ENCODE measurements around the gene CEACAM18.
"Not testable (repeated sequence)": the region's sequence is repeated elsewhere in the genome, so short reads cannot be mapped to it uniquely, and the experiment has no call there.

The CEACAM18 gene

DNA sequence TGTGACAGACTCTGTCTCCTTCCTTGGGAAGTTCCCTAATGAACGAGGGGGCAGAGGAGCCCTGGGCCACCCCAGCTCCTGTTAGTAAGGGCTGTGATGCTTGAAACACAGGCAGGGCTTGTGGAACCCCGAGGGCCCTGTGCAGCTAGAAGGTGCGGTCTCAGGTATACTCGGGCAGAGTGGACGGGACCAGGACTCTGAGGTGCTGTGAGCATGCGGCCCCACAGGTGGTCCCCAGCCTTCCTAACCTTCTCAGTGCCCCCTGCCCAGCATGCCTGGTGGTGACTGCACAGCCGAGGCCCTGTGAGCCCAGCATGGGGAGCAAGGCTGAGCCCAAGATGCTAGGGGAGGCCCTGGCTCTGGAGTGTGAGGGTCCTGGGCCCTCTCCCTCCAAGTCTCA lies 16.1 kb upstream of the CEACAM18 start:
- no peak for DNase-seq

GRCh38 chr19:51462681-51463080 lies 15.7 kb upstream of the CEACAM18 start:
- no peak for DNase-seq

DNA sequence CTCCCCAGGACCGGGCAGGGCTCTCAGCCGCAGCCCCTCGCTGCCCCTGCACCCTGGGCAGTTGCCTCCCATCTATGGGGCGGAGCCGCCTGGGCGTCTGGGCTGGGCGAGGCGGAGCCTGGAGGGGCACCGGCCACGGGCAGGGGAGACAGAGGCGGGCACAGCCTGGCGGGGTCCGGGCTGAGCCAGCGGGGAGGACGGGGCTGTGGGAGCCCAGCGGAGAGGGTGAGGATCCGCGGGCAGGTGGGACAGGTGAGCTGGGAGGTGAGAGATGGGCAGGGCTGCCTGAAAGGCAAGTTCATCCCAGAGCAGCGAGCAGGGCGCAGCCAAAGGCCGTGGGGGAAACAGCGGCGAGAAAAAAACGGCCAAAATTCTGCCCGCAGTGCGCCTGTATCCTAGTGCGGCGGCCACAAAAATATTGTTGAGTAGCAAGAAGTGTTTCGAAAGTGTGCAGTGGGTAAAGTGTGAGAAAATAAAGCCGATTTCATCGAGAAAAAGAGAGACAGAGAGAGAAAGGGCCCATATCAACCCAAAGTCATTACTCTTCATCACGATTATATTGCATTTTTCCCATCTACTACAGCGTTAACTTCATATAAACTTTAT lies 14.3 kb upstream of the CEACAM18 start:
- DNase-seq, result not testable (repeated sequence)

GRCh38 chr19:51466723-51467122 lies 11.6 kb upstream of the CEACAM18 start:
- DNase-seq, result no peak

DNA sequence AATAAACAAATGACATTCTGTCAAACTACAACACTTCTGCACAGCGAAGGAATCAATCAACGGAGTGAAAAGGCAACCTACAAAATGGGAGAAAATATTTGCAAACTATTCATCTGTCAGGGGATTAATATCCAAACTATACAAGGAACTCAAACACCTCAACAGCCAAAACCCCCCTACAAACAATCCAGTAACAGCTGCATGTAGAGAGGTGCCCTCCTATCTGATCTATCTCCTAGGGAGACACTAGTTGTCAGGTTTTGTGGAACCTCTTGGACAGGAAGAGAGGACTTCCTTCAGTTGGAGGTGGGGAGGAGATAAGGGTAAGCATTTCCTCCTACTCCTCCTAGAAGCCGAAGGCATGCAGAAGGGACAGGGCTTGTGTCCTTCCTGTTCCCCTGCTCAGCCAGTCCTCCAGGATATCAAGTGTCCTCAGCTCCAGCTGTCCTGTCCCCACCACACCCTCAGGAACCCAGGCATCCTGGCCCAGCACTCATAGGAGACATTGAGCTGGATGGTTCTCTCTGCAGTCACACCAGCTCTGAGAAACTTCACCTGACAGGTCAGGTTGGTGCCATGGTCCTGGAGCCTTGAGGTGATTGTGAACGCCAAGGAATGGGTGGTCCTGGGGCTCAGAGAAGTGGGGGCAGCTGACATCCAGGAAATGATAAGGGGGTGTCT lies 10.3 kb upstream of the CEACAM18 start:
- no peak for DNase-seq

DNA sequence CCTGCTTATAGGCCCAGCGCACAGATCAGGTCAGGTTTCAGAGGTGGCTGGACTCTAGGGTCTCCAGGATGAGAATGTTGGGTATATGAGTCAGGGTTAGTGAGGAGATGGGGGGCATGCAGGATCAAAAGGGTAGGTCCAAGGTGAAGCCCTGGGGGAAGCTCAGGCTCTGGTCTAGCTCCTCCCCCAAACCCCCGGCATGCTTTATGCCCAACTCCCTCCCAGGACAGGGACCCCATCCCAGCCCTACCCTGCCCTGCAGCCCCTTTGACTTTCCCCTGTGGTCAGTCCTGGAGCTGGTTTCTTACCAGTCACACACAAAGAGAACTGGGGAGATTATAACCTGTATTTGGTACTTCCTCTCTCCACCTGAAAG lies 9.8 kb upstream of the CEACAM18 start:
- no peak for DNase-seq

DNA sequence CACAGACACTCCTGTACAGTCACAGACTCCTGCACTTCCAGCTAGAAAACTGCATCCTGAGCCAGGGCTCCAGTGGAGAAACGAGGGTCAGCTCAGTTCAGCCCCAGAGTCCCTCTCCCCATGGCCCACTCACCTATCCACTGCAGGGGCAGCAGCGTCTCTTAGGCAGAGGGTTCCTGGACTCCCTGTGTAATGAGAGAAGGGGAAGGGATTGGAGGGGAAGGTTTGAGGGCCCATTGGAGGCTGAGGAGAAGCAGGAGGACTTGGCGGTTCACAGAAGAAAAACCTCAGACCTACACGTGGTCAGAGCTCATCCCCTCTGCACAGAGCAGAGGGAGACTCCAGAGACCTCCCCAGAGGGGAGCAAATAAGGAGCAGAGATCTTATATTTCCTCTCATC lies 9.2 kb upstream of the CEACAM18 start:
- no peak for DNase-seq

GRCh38 chr19:51469629-51470028 lies 8.7 kb upstream of the CEACAM18 start:
- no peak for DNase-seq

DNA sequence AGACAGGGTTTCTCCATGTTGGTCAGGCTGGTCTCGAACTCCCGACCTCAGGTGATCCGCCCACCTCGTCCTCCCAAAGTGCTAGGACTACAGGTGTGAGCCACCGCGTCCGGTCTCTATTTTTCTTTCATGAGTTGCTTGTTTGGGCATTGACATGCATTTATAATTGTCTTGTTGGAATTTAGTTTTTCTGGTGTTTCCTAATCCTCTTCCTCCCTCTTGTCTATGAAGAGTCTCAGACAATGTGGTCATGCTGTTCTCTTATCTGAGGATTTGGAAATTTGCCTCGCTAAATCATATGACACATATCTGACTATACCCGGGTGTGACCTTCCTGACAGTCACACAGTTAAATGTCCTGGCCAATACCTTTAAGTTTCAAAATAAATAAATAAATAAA lies 7.4 kb upstream of the CEACAM18 start:
- DNase-seq, result no peak

DNA sequence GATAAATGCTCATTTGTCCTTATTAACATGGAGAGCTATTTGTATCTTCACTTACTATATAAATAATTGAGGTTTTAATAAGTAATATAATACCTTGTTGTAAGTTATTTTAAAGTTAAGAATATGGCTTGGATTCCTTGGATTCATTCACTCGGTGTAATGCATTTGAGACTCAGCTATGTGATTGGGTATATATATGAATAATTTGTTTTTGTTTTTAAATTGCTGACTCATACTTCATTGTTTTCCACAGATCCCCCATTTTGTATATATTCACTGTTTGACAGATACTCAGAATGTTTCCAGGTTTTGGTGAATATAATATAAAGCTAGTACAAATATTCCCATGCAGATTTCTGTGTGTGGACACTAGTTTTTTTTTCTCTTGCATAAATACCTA lies 6.8 kb upstream of the CEACAM18 start:
- DNase-seq, result no peak

- DNase-seq, result no peak
These were observed 5.7 kb upstream of the CEACAM18 start for GRCh38 chr19:51472607-51473006.

DNA sequence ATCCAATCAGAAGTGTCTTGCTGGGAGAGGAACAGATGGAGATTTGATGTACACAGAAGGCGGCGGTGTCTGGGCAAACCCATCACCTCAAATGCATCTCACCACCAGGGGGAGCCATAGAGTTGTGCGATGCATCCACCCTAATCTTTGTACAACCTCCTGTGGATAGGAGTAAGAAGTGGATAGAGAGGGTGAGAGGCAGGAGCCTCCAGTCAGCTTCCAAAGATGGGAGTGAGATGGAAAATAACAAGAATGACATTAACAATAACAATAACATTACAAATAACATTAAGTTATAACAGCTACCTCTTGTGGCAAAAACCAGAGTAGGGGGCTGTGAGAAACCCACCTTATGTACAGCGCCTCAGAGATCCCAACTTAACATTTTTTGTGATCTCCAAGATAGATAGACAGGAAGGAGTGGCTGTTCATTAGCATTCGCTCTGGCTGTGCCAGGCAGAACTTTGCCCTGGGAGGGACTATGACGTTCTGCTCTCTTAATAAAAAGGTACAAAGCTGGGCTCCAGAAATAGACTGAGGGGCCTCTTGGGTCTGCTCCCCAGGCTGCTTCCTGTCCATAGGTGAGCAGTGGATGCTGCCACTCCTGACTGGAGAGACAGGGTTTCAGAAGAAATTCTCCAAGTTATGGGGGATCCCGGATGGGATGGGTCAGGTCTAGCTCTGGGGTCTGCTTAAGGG lies 5.2 kb upstream of the CEACAM18 start:
- DNase-seq, result peak; percentile 94

- DNase-seq, result no peak
These were observed 2.2 kb upstream of the CEACAM18 start for GRCh38 chr19:51476164-51476563.

GRCh38 chr19:51477344-51477743 lies 995 bp upstream of the CEACAM18 start:
- DNase-seq, result no peak

- peak; percentile 54 for DNase-seq
These were observed 1.4 kb downstream of the CEACAM18 start for GRCh38 chr19:51479531-51480331.

DNA sequence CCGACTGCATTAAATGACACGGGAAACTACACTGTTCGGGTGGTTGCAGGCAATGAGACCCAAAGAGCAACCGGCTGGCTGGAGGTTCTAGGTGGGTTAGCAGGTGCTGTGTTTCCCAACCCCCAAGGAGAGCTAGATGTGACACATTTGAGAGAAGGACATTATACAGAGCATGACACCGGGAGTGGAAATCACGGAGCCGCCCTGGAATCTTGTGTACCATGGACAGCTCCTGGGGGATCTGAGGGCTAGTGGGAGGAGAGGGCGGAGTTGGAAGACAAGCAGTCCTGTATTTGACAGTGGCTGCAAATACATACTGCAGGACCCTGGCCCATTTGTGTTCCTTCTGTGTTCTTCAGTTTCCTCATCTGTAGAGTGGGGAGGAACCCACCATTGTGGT lies 2.3 kb downstream of the CEACAM18 start:
- DNase-seq, result peak; percentile 47

DNA sequence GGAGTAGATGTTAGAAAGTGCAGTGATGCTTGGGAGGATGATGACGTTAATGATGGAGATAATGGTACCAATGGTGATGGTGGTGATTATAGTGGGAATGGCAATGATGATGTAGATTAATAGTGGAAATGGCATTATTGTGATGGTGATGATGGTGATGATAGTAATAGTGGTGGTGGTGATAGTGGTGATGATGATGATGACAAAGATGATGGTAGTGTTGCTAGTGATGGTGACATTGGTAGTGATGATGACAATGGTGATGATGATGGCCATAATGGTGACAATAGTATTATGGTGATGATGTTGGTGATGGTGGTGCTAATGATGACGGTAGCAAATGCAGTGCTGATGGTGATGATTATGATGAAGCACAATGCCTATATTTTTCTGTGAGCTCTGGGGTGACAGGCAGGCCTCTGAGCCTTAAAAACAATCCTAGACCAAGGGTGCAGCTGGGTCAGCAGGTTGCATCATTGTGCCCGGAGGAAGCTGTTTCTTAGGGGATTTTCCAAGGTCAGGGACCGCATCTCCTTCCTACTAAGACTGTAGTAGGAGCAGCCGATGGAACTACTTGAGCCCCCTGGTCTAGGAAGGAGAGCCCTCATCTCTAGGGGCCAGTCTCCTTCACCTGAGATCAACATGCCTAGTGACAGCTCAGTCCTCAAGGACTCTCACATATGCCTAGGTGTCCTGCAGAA lies 7.8 kb downstream of the CEACAM18 start:
- DNase-seq, result no peak

GRCh38 chr19:51488491-51488890 lies 10.2 kb downstream of the CEACAM18 start:
- DNase-seq, result no peak

DNA sequence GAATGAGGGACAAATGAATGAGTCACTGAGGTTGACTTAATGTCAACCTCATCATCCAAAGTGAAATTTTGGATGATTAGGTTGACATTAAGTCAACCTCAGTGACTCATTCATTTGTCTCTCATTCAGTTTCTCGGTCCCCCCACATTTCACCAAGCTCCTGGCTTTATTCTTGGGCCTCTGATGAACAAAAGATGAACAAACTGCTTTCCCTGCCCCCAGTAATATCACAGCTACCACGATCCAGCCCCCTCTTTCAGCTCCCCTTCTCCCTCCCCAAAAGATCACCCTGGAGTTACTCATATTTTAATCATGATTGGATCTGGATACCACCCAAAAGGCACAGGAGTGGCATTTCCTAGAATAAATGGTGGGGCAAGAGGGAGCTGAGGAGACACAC lies 10.8 kb downstream of the CEACAM18 start:
- peak; percentile 45 for DNase-seq

GRCh38 chr19:51490676-51491075 lies 12.3 kb downstream of the CEACAM18 start:
- no peak for DNase-seq

GRCh38 chr19:51491586-51491985 lies 13.2 kb downstream of the CEACAM18 start:
- no peak for DNase-seq

GRCh38 chr19:51493776-51494175 lies 15.4 kb downstream of the CEACAM18 start:
- DNase-seq, result no peak

GRCh38 chr19:51497666-51498065 lies 19.3 kb downstream of the CEACAM18 start:
- DNase-seq, result no peak
